HG03565 (cell line): ENCODE measurements around the gene CHI3L1.
A peak's percentile ranks its signal among the peaks of the same experiment; 100 is the strongest.

Experiments
- ATAC-seq: cut with Tn5 transposase; IDR thresholded peaks from one replicate; pipeline ENCODE4 v1.9.1; 2021; ENCODE audit warnings: mild to moderate bottlenecking, moderate library complexity; ENCODE audit not compliant: unreplicated experiment

Gene CHI3L1

GRCh38 chr1:203182387-203182953 lies 4.0 kb downstream of the CHI3L1 start:
- no peak for ATAC-seq

GRCh38 chr1:203181586-203182386 lies 4.7 kb downstream of the CHI3L1 start:
- no peak for ATAC-seq

GRCh38 chr1:203180611-203181330 lies 5.7 kb downstream of the CHI3L1 start:
- no peak for ATAC-seq

GRCh38 chr1:203179667-203180005 lies 6.9 kb downstream of the CHI3L1 start:
- ATAC-seq: no peak

GRCh38 chr1:203178821-203179666 lies 7.5 kb downstream of the CHI3L1 start:
- no peak for ATAC-seq

- ATAC-seq: no peak
These were observed 8.4 kb downstream of the CHI3L1 start for GRCh38 chr1:203178083-203178482.

- no peak for ATAC-seq
These were observed 8.9 kb downstream of the CHI3L1 start for GRCh38 chr1:203177470-203178039.

- ATAC-seq: no peak
These were observed 9.5 kb downstream of the CHI3L1 start for GRCh38 chr1:203177036-203177405.

- no peak for ATAC-seq
These were observed 10.1 kb downstream of the CHI3L1 start for GRCh38 chr1:203176273-203177035.

GRCh38 chr1:203175827-203176241 lies 10.7 kb downstream of the CHI3L1 start:
- no peak for ATAC-seq

- ATAC-seq: no peak
These were observed 11.2 kb downstream of the CHI3L1 start, which contains the start of gene MYBPH for GRCh38 chr1:203175237-203175826. Gene MYBPH, minus strand, starts transcription at chr1:203175826. Its CDS starts 71 bp downstream, at chr1:203175755.

- no peak for ATAC-seq
These were observed 12.0 kb downstream of the CHI3L1 start for GRCh38 chr1:203174324-203174985.

- peak; percentile 85 for ATAC-seq
These were observed 12.9 kb downstream of the CHI3L1 start for GRCh38 chr1:203173566-203173965.

- ATAC-seq: no peak
These were observed 13.4 kb downstream of the CHI3L1 start for GRCh38 chr1:203173011-203173555.

GRCh38 chr1:203172184-203173010 lies 14.1 kb downstream of the CHI3L1 start:
- no peak for ATAC-seq

- ATAC-seq: no peak
These were observed 14.9 kb downstream of the CHI3L1 start for GRCh38 chr1:203171341-203172183.
